Fibroblast of lung (primary cell): ENCODE measurements around the gene PADI6. TPM values are rescaled to one million over a fixed set of nuclear protein-coding genes. Genes with fewer than 3 reads are reported as not detected.

Experiments
- DNase-seq, 2 donors: peaks; one replicate each; pipeline versions ENCODE4 v3.0.0 to v3.0.0-alpha.2; 2010; ENCODE audit warnings: low read depth in 2 of 2
- H2AFZ ChIP-seq: 2 replicates; pipeline ENCODE4 v1.5.1; 2012; ENCODE audit warnings: low read length, control low read depth, inconsistent platforms
- H3K27ac ChIP-seq: 2 replicates; pipeline ENCODE4 v1.5.1; 2011; ENCODE audit warnings: low read length, control low read depth; ENCODE audit not compliant: insufficient read depth
- H3K27me3 ChIP-seq: 2 replicates; pipeline ENCODE4 v1.5.1; 2011; ENCODE audit warnings: mild to moderate bottlenecking, low read length; ENCODE audit not compliant: control insufficient read depth, insufficient read depth
- H3K36me3 ChIP-seq: 2 replicates; pipeline ENCODE4 v1.5.1; 2011; ENCODE audit warnings: low read length; ENCODE audit not compliant: control insufficient read depth, insufficient read depth
- H3K4me1 ChIP-seq: 2 replicates; pipeline ENCODE4 v1.5.1; 2011; ENCODE audit warnings: low read length; ENCODE audit not compliant: control insufficient read depth, insufficient read depth; ENCODE audit errors: extremely low read depth
- H3K4me2 ChIP-seq: 2 replicates; pipeline ENCODE4 v1.5.1; 2011; ENCODE audit warnings: low read length, control low read depth; ENCODE audit not compliant: insufficient read depth; ENCODE audit errors: extremely low read depth
- H3K4me3 ChIP-seq, 4 experiments: fragments of 200-600 bp in 1 of 4; sonication (generic) in 1 of 4; replicated peaks in 1 of 4; 2 replicates each; pipeline ENCODE4 v1.5.1; 2011 to 2016; ENCODE audit warnings: low read length in 4 of 4, low read depth in 3 of 4, mild to moderate bottlenecking in 3 of 4, control low read depth in 2 of 4, inconsistent platforms in 1 of 4, mixed read lengths in 1 of 4; ENCODE audit not compliant: insufficient read depth in 1 of 4; ENCODE audit errors: control extremely low read depth in 1 of 4
- H3K79me2 ChIP-seq: 2 replicates; pipeline ENCODE4 v1.5.1; 2012; ENCODE audit warnings: mild to moderate bottlenecking, low read length, inconsistent platforms; ENCODE audit not compliant: control insufficient read depth, insufficient read depth
- H3K9ac ChIP-seq: 2 replicates; pipeline ENCODE4 v1.5.1; 2011; ENCODE audit warnings: mild to moderate bottlenecking, low read length, control low read depth; ENCODE audit not compliant: insufficient read depth
- H3K9me3 ChIP-seq: 2 replicates; pipeline ENCODE4 v1.5.1; 2012; ENCODE audit warnings: low read depth, low read length; ENCODE audit not compliant: control insufficient read depth, insufficient read depth
- H4K20me1 ChIP-seq: 2 replicates; pipeline ENCODE4 v1.5.1; 2011; ENCODE audit warnings: low read length; ENCODE audit not compliant: control insufficient read depth, insufficient read depth; ENCODE audit errors: extremely low read depth
- EZH2 ChIP-seq: IDR thresholded peaks from 2 replicates; pipeline ENCODE4 v1.5.1; 2012; ENCODE audit warnings: low read length, control low read depth, mild to moderate bottlenecking; ENCODE audit errors: missing control alignments
- polyA plus RNA-seq, 2 donors: library from polyadenylated mRNA; depleted of rRNA in 1 of 2; stranded (reverse) in 1 of 2; unstranded in 1 of 2; fragments of >200 nt; gene quantifications; 2 replicates each; pipeline ENCODE4 v1.2.1, GENCODE V29; 2011 to 2012; ENCODE audit warnings: missing spikeins in 1 of 2
- total RNA-seq: library from RNA; depleted of rRNA; stranded (reverse); fragments of >200 nt; gene quantifications from 2 replicates; pipeline ENCODE4 v1.2.1, GENCODE V29; 2014
- TF ChIP-seq, protein P1 (sequence below), 2 donors: IDR thresholded peaks in 1 of 2; conservative IDR thresholded peaks in 1 of 2; 1 replicate in 1 of 2; 2 replicates in 1 of 2; pipeline ENCODE4 v1.5.1; 2011 to 2012; ENCODE audit warnings: low read length in 2 of 2, control low read depth in 1 of 2, inconsistent platforms in 1 of 2, low read depth in 1 of 2, mild to moderate bottlenecking in 1 of 2

The PADI6 gene
- total and polyA plus RNA-seq, 2 donors (not counting 1 experiment from before 2014, with no cell fraction given), result not detected

DNA sequence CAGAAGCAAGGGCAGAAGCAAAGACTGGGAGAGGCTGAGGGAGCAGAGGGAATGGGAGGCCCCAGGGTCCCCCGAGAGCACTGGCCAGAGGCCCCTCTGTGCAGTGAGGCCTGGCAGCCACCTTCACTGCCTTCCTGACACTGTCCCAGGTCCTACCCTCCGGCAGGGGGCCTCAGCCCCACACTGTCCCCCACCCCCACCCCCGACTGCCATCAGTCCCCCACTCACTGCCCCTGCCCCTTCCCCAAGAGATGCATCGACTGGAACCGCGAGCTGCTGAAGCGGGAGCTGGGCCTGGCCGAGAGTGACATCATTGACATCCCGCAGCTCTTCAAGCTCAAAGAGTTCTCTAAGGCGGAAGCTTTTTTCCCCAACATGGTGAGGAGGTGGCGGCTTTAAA is 13.0 kb upstream of the PADI6 start:
- no peaks in the 10 kb centered on the region for H3K79me2 ChIP-seq
- no peak overlapping the region for H3K27ac ChIP-seq
- no peak overlapping the region for H3K4me2 ChIP-seq
- H3K27me3 ChIP-seq, result no peaks in the 10 kb centered on the region
- H3K9ac ChIP-seq, result no peak overlapping the region
- no peak overlapping the region for H2AFZ ChIP-seq
- no peaks in the 10 kb centered on the region for H3K36me3 ChIP-seq
- no peaks in the 10 kb centered on the region for H4K20me1 ChIP-seq
- no peak for DNase-seq
- H3K4me1 ChIP-seq, result no peaks in the 10 kb centered on the region
- H3K9me3 ChIP-seq, result no peaks in the 10 kb centered on the region
- no peak overlapping the region for H3K4me3 ChIP-seq
- TF ChIP-seq EZH2, result no peak
- TF ChIP-seq, protein P1, sequence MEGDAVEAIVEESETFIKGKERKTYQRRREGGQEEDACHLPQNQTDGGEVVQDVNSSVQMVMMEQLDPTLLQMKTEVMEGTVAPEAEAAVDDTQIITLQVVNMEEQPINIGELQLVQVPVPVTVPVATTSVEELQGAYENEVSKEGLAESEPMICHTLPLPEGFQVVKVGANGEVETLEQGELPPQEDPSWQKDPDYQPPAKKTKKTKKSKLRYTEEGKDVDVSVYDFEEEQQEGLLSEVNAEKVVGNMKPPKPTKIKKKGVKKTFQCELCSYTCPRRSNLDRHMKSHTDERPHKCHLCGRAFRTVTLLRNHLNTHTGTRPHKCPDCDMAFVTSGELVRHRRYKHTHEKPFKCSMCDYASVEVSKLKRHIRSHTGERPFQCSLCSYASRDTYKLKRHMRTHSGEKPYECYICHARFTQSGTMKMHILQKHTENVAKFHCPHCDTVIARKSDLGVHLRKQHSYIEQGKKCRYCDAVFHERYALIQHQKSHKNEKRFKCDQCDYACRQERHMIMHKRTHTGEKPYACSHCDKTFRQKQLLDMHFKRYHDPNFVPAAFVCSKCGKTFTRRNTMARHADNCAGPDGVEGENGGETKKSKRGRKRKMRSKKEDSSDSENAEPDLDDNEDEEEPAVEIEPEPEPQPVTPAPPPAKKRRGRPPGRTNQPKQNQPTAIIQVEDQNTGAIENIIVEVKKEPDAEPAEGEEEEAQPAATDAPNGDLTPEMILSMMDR (conservative IDR thresholded peaks at IDR 0.05 in 1 of 2, IDR thresholded peaks at IDR 0.05 in 1 of 2; ENCODE audit: low read depth in 1 of 2, low read length in 2 of 2), result no peak

DNA sequence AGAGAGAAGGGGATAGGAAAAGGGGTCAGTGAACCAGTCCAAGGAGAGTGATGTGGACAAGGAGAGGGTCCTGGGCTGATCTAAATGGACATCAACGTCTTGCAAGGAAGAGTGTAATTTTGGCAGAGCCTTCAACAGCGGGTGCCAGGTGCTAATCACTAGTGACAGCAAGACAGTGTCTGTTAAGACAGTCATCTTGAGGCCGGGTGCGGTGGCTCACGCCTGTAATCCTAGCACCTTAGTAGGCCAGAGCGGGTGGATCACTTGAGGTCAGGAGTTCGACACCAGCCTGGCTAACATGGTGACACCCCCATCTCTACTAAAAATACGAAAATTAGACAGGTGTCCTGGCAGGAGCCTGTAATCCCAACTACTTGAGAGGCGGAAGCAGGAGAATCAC is 12.2 kb upstream of the PADI6 start:
- H3K9ac ChIP-seq, result no peak overlapping the region
- no peaks in the 10 kb centered on the region for H3K27me3 ChIP-seq
- no peaks in the 10 kb centered on the region for H3K4me1 ChIP-seq
- no peak overlapping the region for H3K4me3 ChIP-seq
- no peak overlapping the region for H3K27ac ChIP-seq
- DNase-seq, result no peak
- H3K4me2 ChIP-seq, result no peak overlapping the region
- no peaks in the 10 kb centered on the region for H3K9me3 ChIP-seq
- TF ChIP-seq, protein P1 (conservative IDR thresholded peaks at IDR 0.05 in 1 of 2, IDR thresholded peaks at IDR 0.05 in 1 of 2; ENCODE audit: low read depth in 1 of 2, low read length in 2 of 2), result no peak
- TF ChIP-seq EZH2, result no peak
- no peak overlapping the region for H2AFZ ChIP-seq
- no peaks in the 10 kb centered on the region for H3K79me2 ChIP-seq
- H4K20me1 ChIP-seq, result no peaks in the 10 kb centered on the region
- no peaks in the 10 kb centered on the region for H3K36me3 ChIP-seq

DNA sequence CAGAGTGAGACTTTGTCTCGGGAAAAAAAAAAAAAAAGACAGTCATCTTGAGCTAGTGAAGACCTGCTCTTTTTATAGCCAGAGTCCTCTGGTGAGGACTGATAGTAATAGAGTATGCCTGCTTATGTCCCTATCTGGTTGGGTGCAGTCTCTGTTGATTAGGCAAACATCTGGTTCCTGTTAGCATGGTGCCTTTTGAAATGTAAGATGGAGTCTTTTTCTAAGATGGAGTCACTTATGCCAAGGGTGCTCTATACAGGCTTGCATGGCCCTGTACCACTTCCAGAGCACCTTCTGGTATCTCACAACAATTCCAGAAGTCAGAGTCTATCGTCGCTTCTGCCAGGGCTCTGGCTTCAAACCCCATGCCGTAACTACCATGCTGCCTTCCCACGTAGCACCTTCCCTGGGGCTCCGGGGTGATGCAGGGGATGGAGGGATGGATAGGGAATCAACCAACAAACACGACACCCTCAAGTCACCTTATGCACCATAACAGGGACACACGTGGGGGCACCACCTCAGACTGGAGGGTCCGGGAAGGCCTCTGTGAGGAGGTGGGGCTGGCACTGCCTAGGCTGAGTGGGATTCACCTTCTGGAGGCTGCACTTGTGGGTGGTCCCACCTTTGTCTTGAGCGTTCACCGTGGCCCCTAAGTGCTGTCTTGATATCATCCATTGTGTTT is 11.6 kb upstream of the PADI6 start:
- Histone ChIP-seq H2AFZ (no peak overlapping the region), H3K4me2 (no peak overlapping the region), H3K27ac (no peak overlapping the region), H3K4me3 (no peak overlapping the region), H3K9me3 (no peaks in the 10 kb centered on the region), H4K20me1 (no peaks in the 10 kb centered on the region), H3K9ac (no peak overlapping the region), H3K79me2 (no peaks in the 10 kb centered on the region), H3K36me3 (no peaks in the 10 kb centered on the region), H3K4me1 (no peaks in the 10 kb centered on the region), H3K27me3 (no peaks in the 10 kb centered on the region)
- no peak for DNase-seq
- no peak for TF ChIP-seq EZH2
- TF ChIP-seq, protein P1 (conservative IDR thresholded peaks at IDR 0.05 in 1 of 2, IDR thresholded peaks at IDR 0.05 in 1 of 2; ENCODE audit: low read depth in 1 of 2, low read length in 2 of 2), result no peak
